Mesenchymal stem cell (in vitro differentiated cells and primary cell): ENCODE measurements around the gene BEX4.

Experiments
- DNase-seq: peaks from one replicate; pipeline ENCODE4 v3.0.0-alpha.2; 2013
- H2AFZ ChIP-seq: one replicate; pipeline ENCODE4 v1.6.1; 2013; ENCODE audit warnings: low read depth, mild to moderate bottlenecking, control low read depth, inconsistent platforms, low read length, moderate library complexity
- H2AK5ac ChIP-seq: 2 replicates; pipeline ENCODE4 v1.6.1; 2013; ENCODE audit warnings: low read length, moderate library complexity, mild to moderate bottlenecking, inconsistent platforms; ENCODE audit not compliant: severe bottlenecking
- H2BK120ac ChIP-seq: one replicate; pipeline ENCODE4 v1.6.1; 2013; ENCODE audit warnings: low read depth, mild to moderate bottlenecking, inconsistent platforms, low read length, moderate library complexity
- H2BK12ac ChIP-seq, 2 experiments: one replicate each; pipeline ENCODE4 v1.6.1; 2013; ENCODE audit warnings: inconsistent platforms in 2 of 2, low read length in 2 of 2, mild to moderate bottlenecking in 2 of 2, moderate library complexity in 2 of 2, control low read depth in 1 of 2
- H2BK15ac ChIP-seq: one replicate; pipeline ENCODE4 v1.6.1; 2013; ENCODE audit warnings: mild to moderate bottlenecking, low read depth, inconsistent platforms; ENCODE audit not compliant: poor library complexity, severe bottlenecking
- H2BK5ac ChIP-seq: 2 replicates; pipeline ENCODE4 v1.6.1; 2013; ENCODE audit warnings: low read depth, mild to moderate bottlenecking, low read length, control low read depth, inconsistent platforms; ENCODE audit not compliant: poor library complexity, severe bottlenecking
- H3K14ac ChIP-seq, 2 experiments: one replicate each; pipeline ENCODE4 v1.6.1; 2013; ENCODE audit warnings: inconsistent platforms in 2 of 2, low read length in 2 of 2, control low read depth in 1 of 2, mild to moderate bottlenecking in 1 of 2, moderate library complexity in 1 of 2
- H3K18ac ChIP-seq, 2 experiments: one replicate each; pipeline ENCODE4 v1.6.1; 2013; ENCODE audit warnings: inconsistent platforms in 2 of 2, low read length in 2 of 2, control low read depth in 1 of 2, low read depth in 1 of 2, mild to moderate bottlenecking in 1 of 2
- H3K23ac ChIP-seq, 2 experiments: one replicate each; pipeline ENCODE4 v1.6.1; 2013; ENCODE audit warnings: inconsistent platforms in 2 of 2, low read length in 2 of 2, mild to moderate bottlenecking in 2 of 2, moderate library complexity in 2 of 2, control low read depth in 1 of 2
- H3K27ac ChIP-seq: 2 replicates; pipeline ENCODE4 v1.5.1; 2013; ENCODE audit warnings: mild to moderate bottlenecking, moderate library complexity, low read length, control low read depth, inconsistent platforms; ENCODE audit not compliant: poor library complexity, severe bottlenecking
- H3K27me3 ChIP-seq, 2 experiments: 2 replicates each; pipeline versions ENCODE4 v1.6.1 to v1.7.0; 2013; ENCODE audit warnings: low read length in 2 of 2, mild to moderate bottlenecking in 2 of 2, moderate library complexity in 2 of 2, control low read depth in 1 of 2, inconsistent platforms in 1 of 2; ENCODE audit not compliant: control insufficient read depth in 1 of 2, insufficient read depth in 1 of 2
- H3K36me3 ChIP-seq, 2 experiments: 2 replicates each; pipeline versions ENCODE4 v1.6.1 to v1.7.0; 2013; ENCODE audit warnings: low read length in 2 of 2, control low read depth in 1 of 2, inconsistent platforms in 1 of 2, low read depth in 1 of 2, mild to moderate bottlenecking in 1 of 2; ENCODE audit not compliant: insufficient read depth in 2 of 2, control insufficient read depth in 1 of 2
- H3K4ac ChIP-seq, 2 experiments: one replicate each; pipeline ENCODE4 v1.6.1; 2013; ENCODE audit warnings: inconsistent platforms in 2 of 2, low read length in 2 of 2, mild to moderate bottlenecking in 2 of 2, moderate library complexity in 2 of 2, control low read depth in 1 of 2, low read depth in 1 of 2
- H3K4me1 ChIP-seq: 2 replicates; pipeline ENCODE4 v1.6.1; 2013; ENCODE audit warnings: low read depth, low read length, control low read depth; ENCODE audit not compliant: control insufficient read depth, insufficient read depth
- H3K4me2 ChIP-seq: 2 replicates; pipeline ENCODE4 v1.6.1; 2013; ENCODE audit warnings: low read length, mild to moderate bottlenecking, inconsistent platforms; ENCODE audit not compliant: poor library complexity, severe bottlenecking
- H3K4me3 ChIP-seq, 2 experiments: 2 replicates each; pipeline versions ENCODE4 v1.5.1 to v1.7.0; 2013; ENCODE audit warnings: low read length in 2 of 2, mild to moderate bottlenecking in 2 of 2, control low read depth in 1 of 2, low read depth in 1 of 2; ENCODE audit not compliant: insufficient read depth in 1 of 2
- H3K79me1 ChIP-seq: replicated peaks from 2 replicates; pipeline ENCODE4 v1.6.1; 2013; ENCODE audit warnings: mild to moderate bottlenecking, control low read depth, low read length, inconsistent platforms; ENCODE audit not compliant: poor library complexity, severe bottlenecking
- H3K9ac ChIP-seq: 2 replicates; pipeline ENCODE4 v1.7.0; 2013; ENCODE audit warnings: mild to moderate bottlenecking, low read length, moderate library complexity
- H3K9me3 ChIP-seq: 2 replicates; pipeline ENCODE4 v1.7.0; 2013; ENCODE audit warnings: mild to moderate bottlenecking, low read length; ENCODE audit not compliant: control insufficient read depth
- H4K8ac ChIP-seq: one replicate; pipeline ENCODE4 v1.6.1; 2013; ENCODE audit warnings: inconsistent platforms, mild to moderate bottlenecking, low read length, moderate library complexity
- H4K91ac ChIP-seq: one replicate; pipeline ENCODE4 v1.6.1; 2013; ENCODE audit warnings: mild to moderate bottlenecking, low read length, inconsistent platforms
- WGBS: methylation state at CpG from one replicate; pipeline ENCODE4 v1.1.7; 2013; ENCODE audit warnings: mixed read lengths; 5-methylcytosine and 5-hydroxymethylcytosine counted together

The BEX4 gene

GRCh38 chrX:103249805-103250204, 34.9 kb downstream of the BEX4 start:
- Histone ChIP-seq H3K18ac (no peak overlapping the region), H3K27me3 (peaks cover 0 to 5% of the 10 kb centered on the region in 2 experiments), H4K91ac (no peak overlapping the region), H3K4me3 (no peak overlapping the region), H3K14ac (no peak overlapping the region), H3K4me1 (peaks cover 2% of the 10 kb centered on the region), H3K4me2 (no peak overlapping the region), H2BK12ac (no peak overlapping the region), H3K9me3 (peaks cover 5% of the 10 kb centered on the region), H3K27ac (no peak overlapping the region), H2AFZ (no peak overlapping the region), H3K36me3 (peaks cover 3 to 13% of the 10 kb centered on the region in 2 experiments), H2BK5ac (no peak overlapping the region), H3K4ac (no peak overlapping the region), H3K23ac (no peak overlapping the region), H2BK15ac (no peak overlapping the region), H4K8ac (no peak overlapping the region), H3K9ac (no peak overlapping the region), H2BK120ac (no peak overlapping the region), H2AK5ac (no peak overlapping the region), H3K79me1 (no peaks in the 10 kb centered on the region)
- WGBS: no CpG with 5 or more reads among the region's 1 CpG
- DNase-seq: no peak

DNA sequence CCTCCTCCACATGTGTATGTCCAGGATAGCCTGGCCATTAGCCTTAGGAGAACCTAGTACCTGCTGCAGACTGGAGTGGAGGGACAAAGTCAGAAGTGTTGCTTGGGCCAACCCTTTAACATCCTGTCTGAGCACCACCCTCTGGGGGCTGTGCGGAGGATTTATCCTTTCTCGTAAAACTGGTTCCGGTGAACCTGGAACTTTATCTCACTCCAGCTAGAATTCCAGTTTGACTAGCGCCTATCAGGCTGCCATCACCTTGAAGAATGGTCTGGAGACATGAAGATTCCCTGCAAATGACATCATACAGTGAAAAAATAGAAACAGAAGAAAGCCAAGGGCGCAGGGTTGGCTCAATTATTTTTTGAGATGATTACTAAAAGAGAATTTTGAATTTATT, 36.1 kb downstream of the BEX4 start:
- no peak overlapping the region for H3K14ac ChIP-seq
- DNase-seq: no peak
- no peak overlapping the region for H2AFZ ChIP-seq
- no peak overlapping the region for H3K4me2 ChIP-seq
- H2BK15ac ChIP-seq: no peak overlapping the region
- no peak overlapping the region for H2BK120ac ChIP-seq
- H3K9me3 ChIP-seq: peaks cover 5% of the 10 kb centered on the region
- no peak overlapping the region for H2BK5ac ChIP-seq
- peaks cover 2% of the 10 kb centered on the region for H3K4me1 ChIP-seq
- 80% methylated on average over 2 of the region's 5 CpGs for WGBS
- H4K91ac ChIP-seq: no peak overlapping the region
- no peak overlapping the region for H3K27ac ChIP-seq
- H3K27me3 ChIP-seq: peaks cover 0 to 5% of the 10 kb centered on the region in 2 experiments
- no peak overlapping the region for H3K18ac ChIP-seq
- peaks cover 3 to 13% of the 10 kb centered on the region in 2 experiments for H3K36me3 ChIP-seq
- H3K9ac ChIP-seq: no peak overlapping the region
- no peak overlapping the region for H3K23ac ChIP-seq
- H3K4ac ChIP-seq: no peak overlapping the region
- H4K8ac ChIP-seq: no peak overlapping the region
- no peak overlapping the region for H2BK12ac ChIP-seq
- no peak overlapping the region for H2AK5ac ChIP-seq
- no peak overlapping the region for H3K4me3 ChIP-seq
- no peaks in the 10 kb centered on the region for H3K79me1 ChIP-seq

DNA sequence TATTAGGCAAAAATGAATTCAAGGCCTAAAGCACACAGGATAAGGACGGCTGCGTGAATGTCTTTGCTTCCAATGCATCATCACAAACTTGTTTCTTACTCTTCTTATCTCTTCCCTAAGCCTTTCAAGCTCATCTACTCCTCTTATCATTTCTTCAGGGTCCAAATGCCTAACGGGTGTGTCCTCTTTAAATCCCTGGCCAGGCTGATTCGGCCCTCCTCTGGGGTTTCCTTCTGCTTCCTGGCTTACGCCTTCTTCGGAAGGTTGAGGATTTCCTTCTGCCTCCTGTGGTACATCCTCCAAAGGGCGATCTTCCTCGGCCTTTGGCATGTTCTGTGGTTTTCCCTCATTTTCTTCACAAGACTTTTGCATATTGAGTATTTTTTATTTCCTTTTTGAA, 38.7 kb downstream of the BEX4 start:
- H2BK5ac ChIP-seq: no peak overlapping the region
- peak; percentile 22 for DNase-seq
- peaks cover 3 to 13% of the 10 kb centered on the region in 2 experiments for H3K36me3 ChIP-seq
- peak overlapping the region; percentile 93 for H3K9ac ChIP-seq
- H4K8ac ChIP-seq: no peak overlapping the region
- WGBS: 16% methylated on average over 6 of the region's 8 CpGs
- peak overlapping the region; percentile 93 for H3K27ac ChIP-seq
- no peak overlapping the region for H4K91ac ChIP-seq
- H3K4me2 ChIP-seq: peak overlapping the region; percentile 65
- no peak overlapping the region for H2BK12ac ChIP-seq
- H3K27me3 ChIP-seq: peaks cover 0 to 8% of the 10 kb centered on the region in 2 experiments
- peaks cover 2% of the 10 kb centered on the region for H3K4me1 ChIP-seq
- no peaks in the 10 kb centered on the region for H3K79me1 ChIP-seq
- no peak overlapping the region for H2BK15ac ChIP-seq
- no peak overlapping the region for H2AFZ ChIP-seq
- H3K4ac ChIP-seq: no peak overlapping the region
- H3K18ac ChIP-seq: no peak overlapping the region
- no peaks in the 10 kb centered on the region for H3K9me3 ChIP-seq
- no peak overlapping the region for H3K14ac ChIP-seq
- H3K23ac ChIP-seq: no peak overlapping the region
- H2BK120ac ChIP-seq: no peak overlapping the region
- H3K4me3 ChIP-seq: peak overlapping the region in 1 of 2 experiments; percentile 83
- H2AK5ac ChIP-seq: no peak overlapping the region

GRCh38 chrX:103254171-103254824, 39.4 kb downstream of the BEX4 start:
- no peak overlapping the region for H4K91ac ChIP-seq
- no peaks in the 10 kb centered on the region for H3K9me3 ChIP-seq
- H3K4me3 ChIP-seq: peak overlapping the region; percentile 66 to 83
- peak overlapping the region; percentile 93 for H3K9ac ChIP-seq
- H3K4me1 ChIP-seq: peaks cover 2% of the 10 kb centered on the region
- H3K18ac ChIP-seq: peak overlapping the region; percentile 83 to 89
- H3K27me3 ChIP-seq: peaks cover 0 to 14% of the 10 kb centered on the region in 2 experiments
- H2AFZ ChIP-seq: no peak overlapping the region
- H3K23ac ChIP-seq: no peak overlapping the region
- H3K79me1 ChIP-seq: no peaks in the 10 kb centered on the region
- peak overlapping the region in 1 of 2 experiments; percentile 11 for H3K14ac ChIP-seq
- H2BK15ac ChIP-seq: peak overlapping the region; percentile 67
- peak overlapping the region; percentile 62 for H2BK5ac ChIP-seq
- no peak overlapping the region for H2BK12ac ChIP-seq
- peaks cover 3 to 13% of the 10 kb centered on the region in 2 experiments for H3K36me3 ChIP-seq
- DNase-seq: peak; percentile 54
- H2BK120ac ChIP-seq: peak overlapping the region; percentile 79
- H2AK5ac ChIP-seq: peak overlapping the region; percentile 38
- peak overlapping the region; percentile 66 for H3K4me2 ChIP-seq
- WGBS: 0% methylated on average over 18 of the region's 22 CpGs
- peak overlapping the region; percentile 93 for H3K27ac ChIP-seq
- peak overlapping the region; percentile 94 for H4K8ac ChIP-seq
- peak overlapping the region; percentile 51 to 91 for H3K4ac ChIP-seq
